ENCODE measurements around the gene PRKAG2. TPM values are rescaled to one million over a fixed set of nuclear protein-coding genes. Genes with fewer than 3 reads are reported as not detected.

Gene PRKAG2
- total RNA-seq, 1 donor from 2014 or later, result 21.1 TPM

DNA sequence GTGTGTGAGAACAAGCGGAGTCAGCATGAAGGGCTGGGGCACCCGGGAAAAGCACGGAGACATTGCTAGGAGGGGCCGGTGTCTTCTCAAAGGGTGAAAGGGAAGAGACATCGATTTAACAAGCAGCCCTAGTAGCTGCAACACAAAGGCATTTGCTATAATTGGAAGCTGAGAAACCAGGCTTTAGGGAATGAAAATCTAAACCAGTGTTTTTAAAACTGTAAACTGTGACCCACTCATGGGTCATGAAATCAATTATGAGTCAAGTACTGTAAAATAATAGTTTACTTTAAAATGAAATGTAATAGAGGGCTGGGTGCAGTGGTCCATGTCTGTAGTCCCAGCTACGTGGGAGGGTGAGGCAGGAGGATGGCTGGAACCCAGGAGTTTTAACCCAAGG lies 228.5 kb downstream of the PRKAG2 start:
- TF ChIP-seq, protein P1, sequence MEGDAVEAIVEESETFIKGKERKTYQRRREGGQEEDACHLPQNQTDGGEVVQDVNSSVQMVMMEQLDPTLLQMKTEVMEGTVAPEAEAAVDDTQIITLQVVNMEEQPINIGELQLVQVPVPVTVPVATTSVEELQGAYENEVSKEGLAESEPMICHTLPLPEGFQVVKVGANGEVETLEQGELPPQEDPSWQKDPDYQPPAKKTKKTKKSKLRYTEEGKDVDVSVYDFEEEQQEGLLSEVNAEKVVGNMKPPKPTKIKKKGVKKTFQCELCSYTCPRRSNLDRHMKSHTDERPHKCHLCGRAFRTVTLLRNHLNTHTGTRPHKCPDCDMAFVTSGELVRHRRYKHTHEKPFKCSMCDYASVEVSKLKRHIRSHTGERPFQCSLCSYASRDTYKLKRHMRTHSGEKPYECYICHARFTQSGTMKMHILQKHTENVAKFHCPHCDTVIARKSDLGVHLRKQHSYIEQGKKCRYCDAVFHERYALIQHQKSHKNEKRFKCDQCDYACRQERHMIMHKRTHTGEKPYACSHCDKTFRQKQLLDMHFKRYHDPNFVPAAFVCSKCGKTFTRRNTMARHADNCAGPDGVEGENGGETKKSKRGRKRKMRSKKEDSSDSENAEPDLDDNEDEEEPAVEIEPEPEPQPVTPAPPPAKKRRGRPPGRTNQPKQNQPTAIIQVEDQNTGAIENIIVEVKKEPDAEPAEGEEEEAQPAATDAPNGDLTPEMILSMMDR (IDR thresholded peaks at IDR 0.05; ENCODE audit: insufficient read depth, low read length, poor library complexity, severe bottlenecking), result no peak
- H3K4me3 ChIP-seq (ENCODE audit: low read depth, low read length), result no peak overlapping the region
- H3K27me3 ChIP-seq (ENCODE audit: control insufficient read depth, insufficient read depth, low read length), result no peaks in the 10 kb centered on the region
- H3K36me3 ChIP-seq (ENCODE audit: control insufficient read depth, insufficient read depth, low read length), result no peaks in the 10 kb centered on the region
- DNase-seq (ENCODE audit: low read depth), result no peak

DNA sequence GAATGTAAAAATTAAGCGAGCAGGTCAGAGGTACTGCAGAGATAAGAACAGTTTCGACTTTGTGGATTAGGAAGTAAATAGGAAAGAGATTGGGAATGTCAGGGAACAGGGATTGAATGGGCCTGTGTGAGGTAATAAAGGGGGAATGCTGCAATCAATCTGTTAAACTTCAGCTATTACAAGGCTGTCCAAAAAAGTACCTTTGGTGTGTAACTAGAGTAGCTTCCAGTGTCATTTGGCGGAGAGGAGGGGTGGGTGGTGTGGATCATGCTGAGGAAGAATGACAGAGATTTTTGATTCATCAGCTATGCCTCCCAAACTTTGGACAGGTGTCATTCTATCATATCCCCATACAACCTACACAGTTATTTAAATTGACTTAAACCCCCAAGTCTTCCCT lies 229.0 kb downstream of the PRKAG2 start:
- no peak overlapping the region for H3K4me3 ChIP-seq (ENCODE audit: low read depth, low read length)
- no peak for DNase-seq (ENCODE audit: low read depth)
- H3K36me3 ChIP-seq (ENCODE audit: control insufficient read depth, insufficient read depth, low read length), result no peaks in the 10 kb centered on the region
- TF ChIP-seq, protein P1 (IDR thresholded peaks at IDR 0.05; ENCODE audit: insufficient read depth, low read length, poor library complexity, severe bottlenecking), result no peak
- H3K27me3 ChIP-seq (ENCODE audit: control insufficient read depth, insufficient read depth, low read length), result no peaks in the 10 kb centered on the region

DNA sequence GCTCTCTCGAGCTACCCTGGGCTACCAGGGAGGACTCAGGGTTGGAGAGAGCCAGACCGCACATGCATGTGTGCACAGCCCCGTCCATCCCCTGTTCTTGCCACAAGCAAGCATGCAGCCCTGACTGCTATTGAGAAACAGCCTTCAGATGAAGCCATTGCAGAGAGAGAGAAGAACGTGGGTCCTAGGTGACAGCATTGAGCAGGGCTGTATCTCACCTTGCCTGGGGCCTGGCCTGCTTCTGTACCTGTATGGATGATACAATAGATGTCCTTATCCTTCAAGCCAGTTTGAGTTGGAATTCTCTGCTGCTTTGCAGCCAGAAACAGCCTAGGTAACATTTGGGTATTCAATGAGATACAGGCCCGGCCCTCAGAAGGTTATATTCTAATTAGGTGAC lies 229.9 kb downstream of the PRKAG2 start:
- TF ChIP-seq, protein P1 (IDR thresholded peaks at IDR 0.05; ENCODE audit: insufficient read depth, low read length, poor library complexity, severe bottlenecking), result no peak
- DNase-seq (ENCODE audit: low read depth), result no peak
- no peaks in the 10 kb centered on the region for H3K36me3 ChIP-seq (ENCODE audit: control insufficient read depth, insufficient read depth, low read length)
- no peak overlapping the region for H3K4me3 ChIP-seq (ENCODE audit: low read depth, low read length)
- no peaks in the 10 kb centered on the region for H3K27me3 ChIP-seq (ENCODE audit: control insufficient read depth, insufficient read depth, low read length)

DNA sequence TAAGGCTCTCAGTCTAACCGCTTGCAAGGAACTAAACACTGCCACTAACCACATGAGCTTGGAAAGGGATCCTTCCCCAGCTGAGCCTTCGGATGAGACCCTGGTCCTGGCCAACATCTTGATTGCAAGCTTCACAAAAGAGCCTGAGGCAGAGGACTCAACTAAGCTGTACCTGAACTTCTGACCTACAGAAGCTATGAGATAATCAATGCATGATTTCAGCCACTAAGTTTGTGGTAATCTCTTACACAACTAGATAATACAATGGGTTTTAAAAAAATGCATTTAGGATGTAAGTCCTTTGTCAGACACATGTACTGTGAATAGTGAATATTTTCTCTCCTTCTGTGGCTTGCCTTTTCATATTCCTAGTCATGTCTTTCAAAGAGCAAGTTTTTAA lies 231.6 kb downstream of the PRKAG2 start:
- DNase-seq (ENCODE audit: low read depth), result no peak
- no peaks in the 10 kb centered on the region for H3K36me3 ChIP-seq (ENCODE audit: control insufficient read depth, insufficient read depth, low read length)
- TF ChIP-seq, protein P1 (IDR thresholded peaks at IDR 0.05; ENCODE audit: insufficient read depth, low read length, poor library complexity, severe bottlenecking), result no peak
- no peak overlapping the region for H3K4me3 ChIP-seq (ENCODE audit: low read depth, low read length)
- no peaks in the 10 kb centered on the region for H3K27me3 ChIP-seq (ENCODE audit: control insufficient read depth, insufficient read depth, low read length)

DNA sequence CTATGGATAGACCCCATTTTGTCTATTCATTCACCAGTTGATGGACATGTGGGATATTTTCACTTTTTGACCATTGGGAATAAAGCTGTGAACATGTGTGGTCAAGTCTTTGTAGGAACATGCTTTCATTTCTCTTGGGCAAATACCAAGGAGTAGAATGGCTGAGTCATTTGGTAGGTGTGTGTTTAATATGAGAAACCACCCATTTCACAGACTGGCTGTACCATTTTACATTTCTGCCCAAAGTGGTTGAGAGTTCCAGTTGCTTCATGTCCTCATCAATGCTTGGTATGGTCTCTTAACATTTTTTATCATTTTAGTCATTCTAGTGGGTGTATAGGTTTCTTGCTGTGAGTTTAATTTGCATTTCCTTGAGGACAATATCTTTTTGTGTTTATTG lies 232.4 kb downstream of the PRKAG2 start:
- TF ChIP-seq, protein P1 (IDR thresholded peaks at IDR 0.05; ENCODE audit: insufficient read depth, low read length, poor library complexity, severe bottlenecking), result no peak
- Histone ChIP-seq H3K36me3 (ENCODE audit: control insufficient read depth, insufficient read depth, low read length) (no peaks in the 10 kb centered on the region), H3K4me3 (ENCODE audit: low read depth, low read length) (no peak overlapping the region), H3K27me3 (ENCODE audit: control insufficient read depth, insufficient read depth, low read length) (no peaks in the 10 kb centered on the region)
- no peak for DNase-seq (ENCODE audit: low read depth)

DNA sequence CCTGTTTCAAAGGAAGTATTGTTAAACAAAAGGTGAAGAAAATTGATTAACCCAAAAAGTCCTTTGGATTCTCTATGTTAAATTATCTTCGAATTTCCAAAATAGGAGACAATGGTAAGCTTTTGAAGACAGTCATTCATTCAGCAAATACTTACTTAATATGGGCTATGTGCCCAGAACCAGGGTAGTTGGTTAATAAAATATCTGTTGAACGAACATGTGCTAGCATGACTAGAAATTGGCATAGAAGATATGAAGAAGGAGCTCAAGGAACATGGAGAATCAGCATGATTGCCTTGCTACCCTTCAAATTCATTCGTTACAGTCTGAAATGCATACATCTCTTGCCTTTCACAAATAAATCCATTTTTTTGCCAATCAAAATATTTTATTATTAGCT lies 234.2 kb downstream of the PRKAG2 start:
- DNase-seq (ENCODE audit: low read depth), result no peak
- TF ChIP-seq, protein P1 (IDR thresholded peaks at IDR 0.05; ENCODE audit: insufficient read depth, low read length, poor library complexity, severe bottlenecking), result no peak
- H3K27me3 ChIP-seq (ENCODE audit: control insufficient read depth, insufficient read depth, low read length), result no peaks in the 10 kb centered on the region
- no peak overlapping the region for H3K4me3 ChIP-seq (ENCODE audit: low read depth, low read length)
- H3K36me3 ChIP-seq (ENCODE audit: control insufficient read depth, insufficient read depth, low read length), result no peaks in the 10 kb centered on the region
